ENCODE data around the gene MEAF6. TPM values are rescaled to one million over a fixed set of nuclear protein-coding genes. Genes with fewer than 3 reads are reported as not detected.

MEAF6 gene
- total RNA-seq, 8 experiments from 2014 or later = 41.1 to 172 (median 138) TPM

DNA sequence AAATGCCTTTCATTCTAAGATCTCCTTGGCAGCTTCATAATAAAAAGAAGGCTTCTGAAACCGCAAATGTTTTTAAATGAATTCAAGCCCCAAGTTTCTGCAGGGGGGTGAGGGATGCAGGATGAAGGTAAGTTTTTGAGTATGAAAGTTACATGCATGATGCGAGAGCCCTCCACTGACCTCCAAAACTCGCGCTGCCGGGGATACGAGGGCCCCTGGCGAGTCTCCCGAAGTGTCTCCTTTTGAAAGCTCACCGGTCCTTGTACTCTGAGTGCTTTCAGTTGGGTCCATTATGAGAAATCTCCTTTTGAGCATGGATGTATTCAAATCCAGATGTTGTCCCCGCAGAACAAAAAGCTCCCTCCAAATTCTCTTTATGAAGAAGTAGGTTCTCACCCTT is 59.0 kb downstream of the MEAF6 start:
- Histone ChIP-seq H3K4me1 (replicated peaks in 1 of 2) (peaks cover 10 to 11% of the 10 kb centered on the region in 2 donors), H3K27ac (no peak overlapping the region), H3K4me3 (no peak overlapping the region)
- WGBS, 10 experiments = 76 to 100% (median 81%) methylated on average over 1 to 10 of the region's 10 CpGs; no CpG with 5 or more reads in 1 of the 10 experiments
- in situ Hi-C loops (cut with MboI; ENCODE audit: low pct_unique_long_range_greater_than_20kb in 2 of 9, low sequenced_read_pairs in 9 of 9, unreplicated experiment in 9 of 9) = loop anchor here in 1 of 9 experiments (25.0 kb wide), 1 partner anchor 232 kb away; the partner anchor contains the start of gene CDCA8
- no peak for ATAC-seq (replicated peaks in 6 of 8)

DNA sequence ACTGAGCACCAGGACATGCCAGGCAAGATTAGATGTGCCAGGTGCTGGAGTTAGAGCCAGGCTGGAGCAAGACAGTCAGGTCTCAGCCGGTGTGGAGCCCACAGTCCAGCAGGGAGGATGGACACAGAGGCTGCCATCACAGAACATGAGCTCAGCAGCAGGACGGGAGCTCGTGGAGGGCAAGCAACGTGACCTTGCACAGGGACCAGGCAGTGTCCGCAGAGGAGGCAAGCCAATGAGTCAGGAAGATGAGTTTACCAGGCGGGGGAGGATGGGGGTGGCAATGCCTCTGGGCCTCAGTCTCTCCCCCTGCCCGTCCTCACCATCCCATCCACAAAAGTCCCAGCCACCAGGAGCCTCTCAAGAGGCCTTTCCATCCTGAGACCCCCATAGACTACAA is 60.9 kb downstream of the MEAF6 start:
- WGBS, 10 experiments = 67 to 100% (median 100%) methylated on average over 1 to 2 of the region's 7 CpGs; no CpG with 5 or more reads in 7 of the 10 experiments

DNA sequence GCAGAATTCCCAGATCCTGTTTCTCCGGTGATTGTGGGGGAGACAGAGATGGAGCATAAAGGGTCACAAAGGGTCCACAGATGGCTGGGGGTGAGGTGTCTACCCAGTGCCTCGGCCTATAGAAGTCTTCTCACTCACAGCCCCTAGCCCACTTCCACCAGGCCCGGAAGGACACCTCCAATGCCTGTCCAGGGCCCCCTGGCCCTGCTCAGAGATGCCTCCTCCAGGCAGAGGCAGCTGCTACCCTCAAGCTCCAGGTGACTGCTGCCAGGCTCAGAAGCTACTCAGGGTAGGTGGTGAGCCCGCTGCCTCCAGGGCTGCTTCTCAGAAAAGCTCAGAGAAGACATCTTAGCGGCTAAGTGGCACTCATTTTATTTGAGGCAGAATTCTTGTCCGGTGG is 62.1 kb downstream of the MEAF6 start:
- peaks cover 14 to 15% of the 10 kb centered on the region in 2 donors for H3K4me1 ChIP-seq (replicated peaks in 1 of 2)
- 40 to 100% (median 58%) methylated on average over 1 to 4 of the region's 6 CpGs; no CpG with 5 or more reads in 4 of the 10 experiments for WGBS, 10 experiments
- H3K27ac ChIP-seq = no peak overlapping the region
- in situ Hi-C loops (cut with MboI; ENCODE audit: low pct_unique_long_range_greater_than_20kb in 2 of 9, low sequenced_read_pairs in 9 of 9, unreplicated experiment in 9 of 9) = loop anchor here in 1 of 9 experiments (25.0 kb wide), 1 partner anchor 235 kb away; the partner anchor contains the start of gene CDCA8
- no peak overlapping the region for H3K4me3 ChIP-seq
- ATAC-seq (replicated peaks in 6 of 8) = no peak

More for the DNA sequence above, 60.9 kb downstream of the MEAF6 start:
- ATAC-seq (replicated peaks in 6 of 8) = no peak
- peaks cover 10 to 11% of the 10 kb centered on the region in 2 donors for H3K4me1 ChIP-seq (replicated peaks in 1 of 2)
- no peak overlapping the region for H3K27ac ChIP-seq
- in situ Hi-C loops (cut with MboI; ENCODE audit: low pct_unique_long_range_greater_than_20kb in 2 of 9, low sequenced_read_pairs in 9 of 9, unreplicated experiment in 9 of 9) = loop anchor here in 1 of 9 experiments (25.0 kb wide), 1 partner anchor 234 kb away; the partner anchor contains the start of gene CDCA8
- H3K4me3 ChIP-seq = no peak overlapping the region

DNA sequence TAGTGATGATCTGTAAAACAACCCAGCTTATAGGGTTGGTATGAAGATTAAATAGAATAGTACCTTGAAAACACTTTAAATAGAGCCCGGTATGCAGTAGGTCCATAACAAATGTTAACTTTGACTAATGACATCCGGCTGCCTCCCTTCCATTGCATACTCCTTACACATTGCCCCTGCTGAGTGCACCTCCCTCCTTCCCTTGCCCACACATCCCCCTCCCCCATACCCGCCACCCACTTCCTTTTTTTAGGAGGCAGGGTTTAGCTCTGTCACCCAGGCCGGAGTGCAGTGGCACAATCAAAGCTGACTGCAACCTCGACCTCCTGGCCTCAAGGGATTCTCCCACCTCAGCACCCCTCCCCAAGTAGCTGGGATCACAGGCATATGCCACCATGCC is 64.6 kb downstream of the MEAF6 start:
- 17 to 61% (median 45%) methylated on average over 1 to 4 of the region's 5 CpGs; no CpG with 5 or more reads in 3 of the 10 experiments for WGBS, 10 experiments
- no peak for ATAC-seq (replicated peaks in 6 of 8)
- Histone ChIP-seq H3K27ac (no peak overlapping the region), H3K4me3 (no peak overlapping the region), H3K4me1 (replicated peaks in 1 of 2) (peaks cover 15 to 18% of the 10 kb centered on the region in 2 donors)
- in situ Hi-C loops (cut with MboI; ENCODE audit: low pct_unique_long_range_greater_than_20kb in 2 of 9, low sequenced_read_pairs in 9 of 9, unreplicated experiment in 9 of 9) = loop anchor here in 6 of 9 experiments (25.0 kb wide), 4 partner anchors 237 to 888 kb away; partner anchors contain the start of genes GRIK3 (in 2 of the 6) and CDCA8 (in 1 of the 6)

DNA sequence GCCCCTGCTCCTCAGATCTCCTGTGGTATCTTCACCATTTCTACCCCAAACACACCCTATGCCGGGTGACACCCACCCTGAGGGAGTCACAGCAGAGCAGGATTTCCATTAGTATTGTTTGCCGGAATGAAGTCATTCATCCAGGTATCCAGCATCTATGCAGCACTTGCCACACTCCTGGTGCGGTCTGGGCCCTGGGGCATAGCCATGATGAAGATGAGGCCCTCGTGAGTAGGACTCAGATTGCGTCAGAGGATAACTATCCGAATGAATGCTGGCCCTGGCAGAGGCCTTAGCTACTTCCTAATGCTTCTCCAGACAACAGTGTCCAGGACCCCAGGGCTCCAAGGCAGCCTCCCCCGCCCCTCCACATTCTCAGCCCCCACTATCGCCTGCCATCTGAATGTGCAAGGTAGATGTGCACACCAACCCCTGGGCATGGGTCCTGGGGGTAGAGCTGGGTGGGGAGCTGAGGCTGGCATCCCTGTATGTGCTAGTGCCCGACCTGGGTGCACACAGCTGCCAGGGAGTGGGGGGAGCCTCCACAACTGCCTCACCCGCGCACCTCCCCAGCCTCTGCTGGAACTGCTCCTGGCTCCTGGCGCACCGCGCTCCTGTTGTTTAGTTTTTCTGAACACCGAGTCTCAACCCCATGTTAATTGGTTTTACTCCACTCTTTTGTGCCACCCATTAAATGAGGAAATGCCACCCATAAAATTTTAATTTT is 65.7 kb downstream of the MEAF6 start:
- no peak overlapping the region for H3K4me3 ChIP-seq
- no peak overlapping the region for H3K27ac ChIP-seq
- peak in 3 of 8 experiments; percentile 12 to 59 (median 23) for ATAC-seq (replicated peaks in 6 of 8)
- peaks cover 15 to 18% of the 10 kb centered on the region in 2 donors for H3K4me1 ChIP-seq (replicated peaks in 1 of 2)
- WGBS, 10 experiments = 0 to 80% (median 75%) methylated on average over 1 to 14 of the region's 15 CpGs; no CpG with 5 or more reads in 4 of the 10 experiments
- in situ Hi-C loops (cut with MboI; ENCODE audit: low pct_unique_long_range_greater_than_20kb in 2 of 9, low sequenced_read_pairs in 9 of 9, unreplicated experiment in 9 of 9) = loop anchor here in 6 of 9 experiments (25.0 kb wide), 3 partner anchors 412 to 887 kb away; partner anchors contain the start of gene GRIK3 (in 2 of the 6)

DNA sequence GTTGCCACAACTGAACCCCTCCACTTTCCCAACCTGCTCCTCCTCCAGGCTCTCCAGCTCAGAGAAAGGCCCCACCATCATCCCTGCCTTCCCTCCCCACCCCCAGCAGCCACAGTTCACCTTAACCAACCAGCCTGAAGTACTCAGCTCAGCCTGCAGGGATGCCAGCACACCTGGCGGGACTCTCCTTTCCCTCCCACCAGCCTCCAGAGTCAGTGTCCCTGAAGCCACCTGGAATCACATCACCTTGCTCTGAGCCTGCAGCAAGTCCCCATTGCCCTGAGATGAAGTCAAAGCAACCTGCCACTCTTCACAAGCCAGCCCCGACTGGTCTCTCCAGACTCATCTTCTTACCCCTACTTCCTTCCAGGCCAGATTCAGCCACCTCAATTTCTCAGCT is 66.4 kb downstream of the MEAF6 start:
- WGBS, 10 experiments = 90 to 92% methylated on average over 2 of the region's 2 CpGs; no CpG with 5 or more reads in 8 of the 10 experiments
- ATAC-seq (replicated peaks in 6 of 8) = no peak
- H3K27ac ChIP-seq = no peak overlapping the region
- H3K4me3 ChIP-seq = no peak overlapping the region
- in situ Hi-C loops (cut with MboI; ENCODE audit: low pct_unique_long_range_greater_than_20kb in 2 of 9, low sequenced_read_pairs in 9 of 9, unreplicated experiment in 9 of 9) = loop anchor here in 6 of 9 experiments (25.0 kb wide), 3 partner anchors 411 to 886 kb away; partner anchors contain the start of gene GRIK3 (in 2 of the 6)
- H3K4me1 ChIP-seq (replicated peaks in 1 of 2) = peaks cover 15 to 18% of the 10 kb centered on the region in 2 donors

DNA sequence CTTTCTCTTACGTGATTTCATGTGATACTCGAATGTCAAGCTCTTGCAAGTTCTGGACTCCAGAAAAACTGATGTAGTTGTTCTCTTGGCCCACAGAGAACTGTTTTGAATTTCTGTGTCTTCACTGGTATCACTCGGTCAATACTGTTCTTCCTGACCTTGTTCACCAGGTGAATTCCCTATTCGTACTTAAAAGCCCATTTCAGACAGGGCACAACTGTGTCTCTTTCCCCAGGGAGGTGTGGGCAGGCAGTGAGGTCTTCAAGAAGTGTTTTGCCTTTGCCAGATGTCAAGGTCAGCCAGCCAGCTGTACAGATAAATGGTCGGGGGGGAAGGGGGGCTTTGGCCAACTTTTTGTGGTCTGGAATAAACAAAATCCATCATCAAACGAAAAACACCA is 67.7 kb downstream of the MEAF6 start:
- 10 to 81% (median 65%) methylated on average over 1 to 5 of the region's 6 CpGs; no CpG with 5 or more reads in 2 of the 10 experiments for WGBS, 10 experiments
- no peak overlapping the region for H3K27ac ChIP-seq
- in situ Hi-C loops (cut with MboI; ENCODE audit: low pct_unique_long_range_greater_than_20kb in 2 of 9, low sequenced_read_pairs in 9 of 9, unreplicated experiment in 9 of 9) = loop anchor here in 6 of 9 experiments (25.0 kb wide), 3 partner anchors 410 to 885 kb away; partner anchors contain the start of gene GRIK3 (in 2 of the 6)
- H3K4me3 ChIP-seq = no peak overlapping the region
- no peak for ATAC-seq (replicated peaks in 6 of 8)
- peaks cover 7 to 10% of the 10 kb centered on the region in 2 donors for H3K4me1 ChIP-seq (replicated peaks in 1 of 2)

GRCh38 chr1:37442644-37443043 is 71.9 kb downstream of the MEAF6 start:
- in situ Hi-C loops (cut with MboI; ENCODE audit: low pct_unique_long_range_greater_than_20kb in 2 of 9, low sequenced_read_pairs in 9 of 9, unreplicated experiment in 9 of 9) = loop anchor here in 6 of 9 experiments (25.0 kb wide), 3 partner anchors 405 to 880 kb away; partner anchors contain the start of gene GRIK3 (in 2 of the 6)
- Histone ChIP-seq H3K4me1 (replicated peaks in 1 of 2) (peaks cover 15 to 22% of the 10 kb centered on the region in 2 donors), H3K27ac (no peak overlapping the region), H3K4me3 (no peak overlapping the region)
- WGBS, 10 experiments = 53 to 80% (median 62%) methylated on average over 1 to 2 of the region's 2 CpGs; no CpG with 5 or more reads in 3 of the 10 experiments
- no peak for ATAC-seq (replicated peaks in 6 of 8)

Other genes with a start within 250 kb of the MEAF6 start
- gene ZC3H12A, start 40.2 kb downstream of the MEAF6 start, total RNA-seq = 10 to 100 TPM in 2 of 8 experiments, 1 to 10 TPM in 6; 1.8 to 13.3 (median 5.4) TPM
- gene SNIP1, start 39.5 kb upstream of the MEAF6 start, total RNA-seq = 10 to 100 TPM in 7 of 8 experiments, 1 to 10 TPM in 1; 8.5 to 25.1 (median 16.4) TPM
- gene DNALI1, start 42.2 kb upstream of the MEAF6 start, total RNA-seq = 10 to 100 TPM in 6 of 8 experiments, under 1 TPM in 2; 0.31 to 48.8 (median 28.7) TPM
- 100 to 1,000 TPM in 6 of 8 experiments, 10 to 100 TPM in 2; 88.4 to 226 (median 135) TPM for gene GNL2, start 81.2 kb upstream of the MEAF6 start, total RNA-seq
- 1 to 10 TPM in 1 of 8 experiments, under 1 TPM in 6, not detected in 1; 0.14 to 1.2 (median 0.31) TPM for gene RSPO1, start 120.1 kb upstream of the MEAF6 start, total RNA-seq
- gene CDCA8, start 177.8 kb upstream of the MEAF6 start, total RNA-seq = 10 to 100 TPM in 3 of 8 experiments, 1 to 10 TPM in 3, under 1 TPM in 2; 0.20 to 57.4 (median 3.2) TPM

Measured in motor neuron (in vitro differentiated cells).